Activated T-helper 1 cell treated with Interleukin-2 at 50 U/mL for 16 hours (primary cell): ENCODE measurements around the gene GPR37.

Experiments used
- DNase-seq: peaks from one replicate; pipeline ENCODE4 v3.0.0-alpha.2; 2020; ENCODE audit warnings: low read depth

Gene GPR37

GRCh38 chr7:124765401-124766352 lies at the start of gene GPR37:
Gene GPR37, minus strand, starts transcription at chr7:124765792. Its CDS starts 816 bp downstream, at chr7:124764976.
- no peak for DNase-seq

- no peak for DNase-seq
These were observed 48.6 kb upstream of the GPR37 start for GRCh38 chr7:124813994-124814798.

GRCh38 chr7:124812764-124813163 lies 47.2 kb upstream of the GPR37 start:
- DNase-seq = no peak

GRCh38 chr7:124811341-124811740 lies 45.7 kb upstream of the GPR37 start:
- DNase-seq = no peak

GRCh38 chr7:124810605-124811004 lies 45.0 kb upstream of the GPR37 start:
- DNase-seq = no peak

- no peak for DNase-seq
These were observed 42.6 kb upstream of the GPR37 start for GRCh38 chr7:124808206-124808605.

- DNase-seq = no peak
These were observed 35.8 kb upstream of the GPR37 start for GRCh38 chr7:124801330-124801895.

GRCh38 chr7:124800386-124800785 lies 34.8 kb upstream of the GPR37 start:
- no peak for DNase-seq

- DNase-seq = no peak
These were observed 33.9 kb upstream of the GPR37 start for GRCh38 chr7:124799448-124799847.

- DNase-seq = no peak
These were observed 31.2 kb upstream of the GPR37 start for GRCh38 chr7:124796771-124797170.

- no peak for DNase-seq
These were observed 27.1 kb upstream of the GPR37 start for GRCh38 chr7:124792696-124793095.

GRCh38 chr7:124792002-124792401 lies 26.4 kb upstream of the GPR37 start:
- DNase-seq = no peak

- DNase-seq = no peak
These were observed 25.8 kb upstream of the GPR37 start for GRCh38 chr7:124791426-124791825.

- DNase-seq = no peak
These were observed 25.1 kb upstream of the GPR37 start for GRCh38 chr7:124790645-124791044.

- no peak for DNase-seq
These were observed 20.4 kb upstream of the GPR37 start for GRCh38 chr7:124785994-124786393.

- no peak for DNase-seq
These were observed 19.6 kb upstream of the GPR37 start for GRCh38 chr7:124784879-124785818.

GRCh38 chr7:124783271-124783670 lies 17.7 kb upstream of the GPR37 start:
- no peak for DNase-seq

- DNase-seq = no peak
These were observed 16.5 kb upstream of the GPR37 start for GRCh38 chr7:124781907-124782734.

GRCh38 chr7:124781418-124781817 lies 15.8 kb upstream of the GPR37 start:
- no peak for DNase-seq

- no peak for DNase-seq
These were observed 15.0 kb upstream of the GPR37 start for GRCh38 chr7:124780608-124781007.

GRCh38 chr7:124780056-124780455 lies 14.5 kb upstream of the GPR37 start:
- no peak for DNase-seq
